Ishikawa (cell line): ENCODE data around the gene PALLD.

ENCODE experiments used
- CEBPB ChIP-seq: IDR thresholded peaks from 2 replicates; pipeline ENCODE4 v1.6.1; 2012
- CREB1 ChIP-seq: IDR thresholded peaks from 2 replicates; pipeline ENCODE4 v1.6.1; 2012; ENCODE audit warnings: low read depth
- EGR1 ChIP-seq: IDR thresholded peaks from 2 replicates; pipeline ENCODE4 v1.6.1; 2012
- EP300 ChIP-seq: IDR thresholded peaks from 2 replicates; pipeline ENCODE4 v1.6.1; 2012; ENCODE audit warnings: borderline replicate concordance
- FOXM1 ChIP-seq: IDR thresholded peaks from 2 replicates; pipeline ENCODE4 v1.6.1; 2012; ENCODE audit warnings: low read depth, borderline replicate concordance
- NFIC ChIP-seq: IDR thresholded peaks from 2 replicates; pipeline ENCODE4 v1.6.1; 2012
- RAD21 ChIP-seq: IDR thresholded peaks from 2 replicates; pipeline ENCODE4 v1.6.1; 2012; ENCODE audit warnings: low read depth
- TAF1 ChIP-seq: IDR thresholded peaks from 2 replicates; pipeline ENCODE4 v1.6.1; 2012; ENCODE audit warnings: low read depth, mild to moderate bottlenecking
- TCF12 ChIP-seq: IDR thresholded peaks from 2 replicates; pipeline ENCODE4 v1.6.1; 2012; ENCODE audit warnings: low read depth
- TEAD4 ChIP-seq: IDR thresholded peaks from 2 replicates; pipeline ENCODE4 v1.6.1; 2012
- YY1 ChIP-seq: IDR thresholded peaks from 2 replicates; pipeline ENCODE4 v1.6.1; 2012; ENCODE audit warnings: low read depth
- ZBTB7A ChIP-seq: IDR thresholded peaks from 2 replicates; pipeline ENCODE4 v1.6.1; 2012; ENCODE audit warnings: low read depth
- TF ChIP-seq, protein P1 (sequence below): IDR thresholded peaks from 2 replicates; pipeline ENCODE4 v1.6.1; 2012
- TF ChIP-seq, protein P2 (sequence below): IDR thresholded peaks from 2 replicates; pipeline ENCODE4 v1.6.1; 2012; ENCODE audit warnings: low read depth, mild to moderate bottlenecking
- TF ChIP-seq, protein P3 (sequence below): IDR thresholded peaks from 2 replicates; pipeline ENCODE4 v1.6.1; 2012

PALLD gene

DNA sequence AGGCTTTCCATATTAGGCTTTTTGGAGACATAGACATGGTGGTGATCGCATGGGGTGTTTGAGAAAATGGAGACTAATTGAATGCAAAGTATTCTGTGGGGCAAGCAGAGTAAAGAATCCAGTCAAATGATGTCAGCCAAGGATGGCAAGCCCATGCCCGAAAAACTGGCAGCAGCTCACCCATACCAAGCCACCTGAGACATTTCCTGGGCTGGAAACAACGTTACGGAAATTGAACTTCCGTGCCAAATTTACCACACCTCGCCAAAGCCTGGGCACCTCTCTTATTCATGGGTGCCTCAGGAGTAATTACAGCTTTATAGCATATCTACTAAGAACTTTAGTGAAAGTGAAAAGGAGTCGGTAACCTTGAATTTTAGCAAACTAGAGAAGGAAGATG is 346.8 kb downstream of the PALLD start:
- TF ChIP-seq TCF12 (no peak), CREB1 (no peak), TEAD4 (no peak), ZBTB7A (no peak), YY1 (no peak), EGR1 (no peak), RAD21 (no peak), NFIC (no peak), TAF1 (no peak), EP300 (no peak), FOXM1 (no peak)
- TF ChIP-seq, protein P1, sequence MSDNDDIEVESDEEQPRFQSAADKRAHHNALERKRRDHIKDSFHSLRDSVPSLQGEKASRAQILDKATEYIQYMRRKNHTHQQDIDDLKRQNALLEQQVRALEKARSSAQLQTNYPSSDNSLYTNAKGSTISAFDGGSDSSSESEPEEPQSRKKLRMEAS: no peak
- TF ChIP-seq, protein P2, sequence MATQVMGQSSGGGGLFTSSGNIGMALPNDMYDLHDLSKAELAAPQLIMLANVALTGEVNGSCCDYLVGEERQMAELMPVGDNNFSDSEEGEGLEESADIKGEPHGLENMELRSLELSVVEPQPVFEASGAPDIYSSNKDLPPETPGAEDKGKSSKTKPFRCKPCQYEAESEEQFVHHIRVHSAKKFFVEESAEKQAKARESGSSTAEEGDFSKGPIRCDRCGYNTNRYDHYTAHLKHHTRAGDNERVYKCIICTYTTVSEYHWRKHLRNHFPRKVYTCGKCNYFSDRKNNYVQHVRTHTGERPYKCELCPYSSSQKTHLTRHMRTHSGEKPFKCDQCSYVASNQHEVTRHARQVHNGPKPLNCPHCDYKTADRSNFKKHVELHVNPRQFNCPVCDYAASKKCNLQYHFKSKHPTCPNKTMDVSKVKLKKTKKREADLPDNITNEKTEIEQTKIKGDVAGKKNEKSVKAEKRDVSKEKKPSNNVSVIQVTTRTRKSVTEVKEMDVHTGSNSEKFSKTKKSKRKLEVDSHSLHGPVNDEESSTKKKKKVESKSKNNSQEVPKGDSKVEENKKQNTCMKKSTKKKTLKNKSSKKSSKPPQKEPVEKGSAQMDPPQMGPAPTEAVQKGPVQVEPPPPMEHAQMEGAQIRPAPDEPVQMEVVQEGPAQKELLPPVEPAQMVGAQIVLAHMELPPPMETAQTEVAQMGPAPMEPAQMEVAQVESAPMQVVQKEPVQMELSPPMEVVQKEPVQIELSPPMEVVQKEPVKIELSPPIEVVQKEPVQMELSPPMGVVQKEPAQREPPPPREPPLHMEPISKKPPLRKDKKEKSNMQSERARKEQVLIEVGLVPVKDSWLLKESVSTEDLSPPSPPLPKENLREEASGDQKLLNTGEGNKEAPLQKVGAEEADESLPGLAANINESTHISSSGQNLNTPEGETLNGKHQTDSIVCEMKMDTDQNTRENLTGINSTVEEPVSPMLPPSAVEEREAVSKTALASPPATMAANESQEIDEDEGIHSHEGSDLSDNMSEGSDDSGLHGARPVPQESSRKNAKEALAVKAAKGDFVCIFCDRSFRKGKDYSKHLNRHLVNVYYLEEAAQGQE: no peak

DNA sequence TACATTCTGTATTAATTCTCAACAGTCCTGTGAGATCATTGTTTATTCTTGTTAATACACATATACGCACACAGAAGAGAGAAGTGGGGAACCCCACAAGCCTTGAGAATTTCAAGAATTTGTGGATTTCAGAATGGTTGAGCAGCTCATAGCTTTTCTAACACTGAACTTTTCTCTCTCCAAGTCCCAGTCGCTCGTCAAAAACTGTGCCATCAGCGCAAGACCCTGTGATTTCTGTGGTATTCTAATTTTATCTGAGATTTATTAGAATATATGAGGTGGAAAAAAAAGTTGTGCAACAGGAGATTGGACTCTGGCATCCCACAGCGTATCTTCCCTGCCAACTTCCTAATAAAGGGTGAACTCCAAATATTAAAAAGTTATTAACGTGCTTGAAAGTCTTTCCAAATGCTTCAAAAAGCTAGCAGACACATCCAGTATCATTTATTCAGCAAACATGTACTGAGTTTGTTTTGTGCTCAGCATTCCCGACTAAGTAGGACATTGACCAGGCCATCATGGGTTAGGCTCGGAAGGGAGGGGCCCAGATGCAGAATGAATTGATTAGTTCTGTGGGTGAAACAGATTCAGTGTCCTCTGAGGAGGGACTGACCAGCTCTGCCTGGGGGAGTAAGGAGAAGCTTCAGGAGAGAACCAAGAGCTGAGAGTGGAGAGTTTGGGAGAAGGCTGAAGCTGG is 347.6 kb downstream of the PALLD start:
- TF ChIP-seq CREB1 (no peak), EGR1 (no peak), YY1 (no peak), NFIC (no peak)
- TF ChIP-seq, protein P2: no peak

DNA sequence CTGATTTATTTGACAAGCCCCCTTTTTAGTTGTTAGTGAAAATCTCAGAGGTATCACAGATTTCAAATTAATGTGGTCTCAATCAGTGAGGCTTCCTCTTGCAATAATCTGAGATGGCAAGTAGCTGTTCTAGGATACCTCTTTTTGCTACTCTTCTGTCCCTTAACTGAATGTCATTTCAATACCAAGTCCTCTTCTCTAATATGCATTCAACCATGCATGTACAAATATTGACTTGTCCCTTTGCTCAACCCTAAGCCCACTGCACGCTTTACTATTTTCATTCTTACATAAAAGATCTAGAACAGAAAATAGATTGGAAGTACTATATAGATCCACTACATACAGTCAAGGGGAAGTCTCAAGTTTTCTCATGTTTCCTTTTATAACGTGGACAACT is 349.0 kb downstream of the PALLD start:
- TF ChIP-seq EP300: no peak
- TF ChIP-seq TAF1: no peak
- no peak for TF ChIP-seq EGR1
- TF ChIP-seq YY1: no peak

DNA sequence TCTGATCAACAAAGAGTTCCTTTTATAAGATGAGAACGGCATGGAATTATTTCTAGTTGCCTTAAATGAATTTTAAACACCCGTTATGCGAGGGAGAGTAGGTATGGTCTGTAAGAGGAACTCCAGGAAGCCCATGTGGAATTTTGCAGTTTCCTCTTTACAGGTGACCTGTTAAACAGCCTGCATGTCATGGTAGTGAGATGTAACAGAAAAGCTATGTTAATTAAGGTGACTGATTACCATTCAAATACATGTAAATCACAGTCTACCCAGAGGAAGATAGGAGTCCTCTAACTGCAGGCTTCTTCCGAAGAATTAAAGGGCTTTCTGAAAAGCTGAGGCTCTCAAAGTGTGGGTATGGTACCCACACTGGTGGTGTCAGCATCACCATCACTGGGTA is 349.6 kb downstream of the PALLD start:
- no peak for TF ChIP-seq EP300
- no peak for TF ChIP-seq TCF12
- no peak for TF ChIP-seq CREB1
- no peak for TF ChIP-seq CEBPB
- TF ChIP-seq, protein P3, sequence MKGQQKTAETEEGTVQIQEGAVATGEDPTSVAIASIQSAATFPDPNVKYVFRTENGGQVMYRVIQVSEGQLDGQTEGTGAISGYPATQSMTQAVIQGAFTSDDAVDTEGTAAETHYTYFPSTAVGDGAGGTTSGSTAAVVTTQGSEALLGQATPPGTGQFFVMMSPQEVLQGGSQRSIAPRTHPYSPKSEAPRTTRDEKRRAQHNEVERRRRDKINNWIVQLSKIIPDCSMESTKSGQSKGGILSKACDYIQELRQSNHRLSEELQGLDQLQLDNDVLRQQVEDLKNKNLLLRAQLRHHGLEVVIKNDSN: no peak
- TF ChIP-seq ZBTB7A: no peak
- TF ChIP-seq RAD21: no peak
- TF ChIP-seq YY1: no peak
- TF ChIP-seq, protein P2: no peak
- TF ChIP-seq NFIC: no peak

DNA sequence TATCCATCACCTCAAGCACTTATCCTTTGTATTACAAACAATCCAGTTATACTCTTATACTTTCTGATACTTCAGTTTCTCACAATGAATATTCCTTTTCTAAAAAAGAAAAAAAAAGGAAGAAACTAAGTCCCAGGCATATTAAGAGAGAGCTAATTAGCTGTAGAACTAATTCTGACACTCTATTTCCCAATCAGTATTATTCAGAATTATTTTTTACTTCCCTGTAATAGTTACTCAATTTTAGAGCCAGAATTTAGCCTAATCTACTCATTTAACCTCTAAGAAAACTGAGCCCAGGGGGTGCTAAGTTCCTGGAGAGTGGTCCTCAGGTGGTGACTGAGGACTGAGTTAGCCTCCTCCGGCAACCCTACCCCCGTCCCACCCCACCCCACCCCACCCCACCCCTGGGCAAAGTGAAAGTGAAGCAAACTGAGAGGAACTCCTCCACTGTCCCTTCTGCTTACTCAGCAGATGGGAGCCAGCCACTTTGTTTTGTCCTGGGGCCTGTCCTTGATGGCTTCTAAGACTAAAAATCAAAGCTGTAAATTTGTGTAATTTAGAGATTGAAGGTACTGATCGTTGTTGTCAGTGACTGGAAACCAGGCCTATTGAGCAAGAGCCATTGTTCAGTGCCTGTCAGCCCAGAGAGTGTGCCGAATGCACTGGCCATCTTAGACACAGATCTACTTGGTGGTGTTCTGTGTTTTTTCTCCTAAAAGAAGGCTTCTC is 351.1 kb downstream of the PALLD start:
- TF ChIP-seq CEBPB (0 out of 2 replicates have a peak, but pooled peaks have one; percentile 31), NFIC (no peak), ZBTB7A (no peak)
